Stimulated activated CD4-positive, alpha-beta T cell treated with anti-CD3 and anti-CD28 coated beads, TNF-alpha, amount 100 ng/mL, for 24 hours (primary cell): ENCODE measurements around the gene CD1C.
"Not testable (repeated sequence)": the region's sequence is repeated elsewhere in the genome, so short reads cannot be mapped to it uniquely, and the experiment has no call there.

ENCODE experiments used
- DNase-seq, 3 experiments: peaks; one replicate each; pipeline ENCODE4 v3.0.0-alpha.2; 2020; ENCODE audit warnings: low read depth in 3 of 3

CD1C gene

DNA sequence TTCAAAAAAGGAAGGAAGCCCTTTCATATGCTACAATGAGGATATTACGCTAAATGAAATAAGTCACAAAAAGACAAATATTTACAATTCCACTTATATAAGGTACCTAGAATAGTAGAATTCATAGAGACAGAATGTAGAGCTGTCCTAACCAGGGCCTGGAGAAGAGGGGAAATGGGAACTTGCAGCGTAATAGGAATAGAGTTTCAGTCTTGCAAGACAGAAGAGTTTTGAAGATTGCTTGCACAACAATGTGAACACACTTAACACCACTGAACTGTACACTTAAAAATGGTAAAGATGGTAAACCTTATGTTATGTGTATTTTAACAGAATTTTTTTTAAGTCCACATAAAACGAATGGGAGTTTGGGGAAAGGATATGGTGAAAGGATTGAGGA, 38.7 kb downstream of the CD1C start:
- no peak for DNase-seq

DNA sequence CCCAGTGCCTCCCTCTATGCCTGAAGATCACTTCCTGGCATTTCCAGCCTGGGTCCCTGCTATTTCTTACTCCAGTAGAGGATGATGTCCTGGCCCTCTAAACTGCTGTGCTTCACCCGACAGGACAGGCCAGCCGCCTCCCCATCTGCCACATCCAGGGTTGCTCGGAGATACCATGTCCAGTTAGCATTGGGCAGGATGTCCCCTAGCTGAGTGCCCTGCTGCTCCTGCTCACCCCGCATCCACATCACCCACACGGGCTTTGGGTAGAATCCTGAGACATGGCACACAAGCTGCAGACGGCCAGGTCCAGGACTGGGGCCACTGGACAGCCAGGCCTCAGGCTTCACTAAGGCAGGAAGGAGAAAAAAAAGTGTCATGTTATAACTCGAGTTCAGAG, 39.6 kb downstream of the CD1C start:
- no peak for DNase-seq

DNA sequence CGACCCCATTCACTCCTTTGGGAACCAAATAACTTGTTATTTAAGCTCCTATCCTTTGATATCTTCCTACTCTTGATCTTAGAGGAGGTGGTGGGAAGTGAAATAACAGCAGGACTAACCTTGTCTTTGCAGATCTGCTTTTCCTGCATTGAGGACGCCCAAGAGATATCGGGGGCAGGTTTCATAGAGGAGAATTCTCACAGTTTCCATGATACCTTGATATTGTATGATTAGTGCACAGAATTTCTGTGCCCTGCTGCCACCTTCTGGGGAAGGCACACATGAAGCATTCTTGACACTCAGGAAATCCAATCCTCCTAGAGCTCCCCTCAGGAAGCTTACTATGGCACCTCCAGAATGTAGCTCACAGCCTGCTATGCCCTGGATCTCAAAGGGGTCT, 40.0 kb downstream of the CD1C start:
- no peak for DNase-seq

DNA sequence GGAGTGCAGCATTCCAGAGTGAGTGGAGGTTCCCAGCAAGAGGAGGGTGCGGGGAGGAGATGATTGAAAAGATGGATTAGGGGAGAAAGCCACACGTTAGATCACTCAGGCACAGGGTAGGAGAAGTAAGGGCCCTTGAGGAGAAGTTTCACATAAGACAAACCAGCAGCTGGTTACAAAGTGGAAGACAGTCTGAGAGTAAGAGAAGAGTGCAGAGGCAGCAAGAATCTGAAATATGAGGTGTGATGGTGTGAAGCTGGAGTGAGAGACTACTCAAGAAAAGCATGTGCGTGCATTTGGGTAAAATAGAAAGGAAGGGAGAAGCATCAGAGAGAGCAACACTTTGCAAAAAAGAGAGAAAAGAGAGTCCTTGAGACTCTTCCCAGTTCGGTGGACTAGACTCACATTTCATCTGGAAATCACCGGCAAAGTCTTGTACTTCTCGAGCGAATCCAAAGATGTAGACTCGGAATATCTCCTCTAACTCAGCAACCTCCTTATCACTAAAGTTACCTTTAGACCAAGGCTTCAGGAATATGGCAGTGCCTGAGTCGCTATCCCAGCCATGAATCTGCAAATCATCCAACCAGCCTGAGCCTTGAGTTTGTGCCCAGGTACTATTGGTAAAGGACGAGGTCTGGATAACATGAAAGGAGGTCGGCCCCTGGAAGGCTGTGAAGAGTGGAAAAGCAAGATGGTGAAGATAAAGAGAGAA, 40.8 kb downstream of the CD1C start:
- no peak for DNase-seq

DNA sequence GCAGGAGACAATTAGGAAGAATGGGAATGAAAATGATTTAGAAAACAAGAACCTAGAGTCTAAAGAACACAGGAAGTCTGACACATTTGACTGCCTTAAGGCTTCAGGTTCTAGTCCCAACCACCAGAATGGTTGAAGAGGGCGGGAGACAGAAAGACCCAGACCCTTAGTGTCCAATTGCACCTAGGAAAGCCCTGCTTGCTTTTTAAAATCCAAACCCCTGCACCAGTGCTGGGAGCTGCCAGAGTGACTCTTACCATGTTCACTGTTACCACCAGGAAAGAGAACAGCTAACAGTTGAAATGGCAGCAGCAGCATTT, 41.3 kb downstream of the CD1C start:
- DNase-seq, result no peak

DNA sequence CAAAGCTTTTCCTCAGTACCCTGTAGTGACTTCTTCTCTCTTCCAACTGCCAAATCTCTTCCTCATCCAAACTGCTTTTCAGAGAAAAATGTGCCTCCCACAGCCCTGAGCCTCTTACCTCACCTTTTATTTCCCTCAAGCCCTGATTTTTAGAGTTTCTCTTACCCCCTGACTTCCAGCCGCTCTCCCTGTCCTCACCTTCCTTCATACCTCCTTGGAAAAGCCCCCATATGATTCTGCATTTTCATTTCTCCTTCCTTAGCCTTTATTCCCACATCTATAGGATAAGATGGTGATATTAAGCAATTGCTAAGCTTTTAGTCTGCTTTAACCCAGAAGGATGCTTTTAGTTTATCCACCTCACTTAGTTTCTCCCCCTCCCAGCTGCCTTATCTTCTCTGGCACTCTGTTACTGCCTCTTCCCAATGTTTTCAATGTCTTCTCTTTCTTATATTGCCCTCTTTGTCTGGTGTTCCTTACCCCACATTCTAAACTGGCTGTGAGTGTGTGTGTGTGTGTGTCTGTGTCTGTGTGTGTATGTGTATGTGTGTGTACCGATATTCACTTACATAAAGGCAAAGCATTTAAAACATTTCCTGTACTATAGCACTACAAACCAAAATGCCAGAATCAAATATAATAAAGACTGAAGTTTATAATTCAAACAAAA, 41.9 kb downstream of the CD1C start, which contains the start of gene CD1B:
TSS of gene CD1B (minus strand) at position 51 of the 670 bp plus-strand sequence. CDS start 108 bp downstream, outside the sequence.
- DNase-seq, result no peak

- DNase-seq, result no peak
These were observed 43.9 kb downstream of the CD1C start for GRCh38 chr1:158333405-158334155.

- DNase-seq, result no peak
These were observed 44.9 kb downstream of the CD1C start for GRCh38 chr1:158334526-158335212.

- no peak for DNase-seq
These were observed 45.5 kb downstream of the CD1C start for GRCh38 chr1:158335213-158335532.

DNA sequence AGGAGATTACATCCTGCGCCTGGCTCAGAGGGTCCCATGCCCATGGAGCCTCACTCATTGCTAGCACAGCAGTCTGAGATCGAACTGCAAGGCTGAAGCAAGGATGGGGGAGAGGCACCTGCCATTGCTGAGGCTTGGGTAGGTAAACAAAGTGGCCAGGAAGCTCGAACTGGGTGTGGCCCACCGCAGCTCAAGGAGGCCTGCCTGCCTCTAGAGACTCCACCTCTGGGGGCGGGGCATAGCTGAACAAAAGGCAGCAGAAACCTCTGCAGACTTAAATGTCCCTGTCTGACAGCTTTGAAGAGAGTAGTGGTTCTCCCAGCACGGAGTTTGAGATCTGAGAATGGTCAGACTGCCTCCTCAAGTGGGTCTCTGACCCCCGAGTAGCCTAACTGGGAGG, 46.7 kb downstream of the CD1C start:
- DNase-seq, result not testable (repeated sequence)
